GM23338 (cell line): ENCODE data around the gene ARHGEF1. TPM values are rescaled to one million over a fixed set of nuclear protein-coding genes. Genes with fewer than 3 reads are reported as not detected.

Experiments
- ATAC-seq: fragments of 200-7000 bp; cut with Tn5 transposase; 3 replicates; pipeline ENCODE4 v1.9.1; 2020
- DNase-seq: peaks from one replicate; pipeline ENCODE4 v3.0.0-alpha.2; 2015; ENCODE audit warnings: low spot score
- H2AFZ ChIP-seq: fragments of 200-600 bp; sonication (generic); 2 replicates; pipeline ENCODE4 v1.8.0; 2016; ENCODE audit warnings: antibody characterized with exemption, mild to moderate bottlenecking, moderate library complexity
- H3F3A ChIP-seq: fragments of 200-600 bp; sonication (generic); replicated peaks from 2 replicates; pipeline ENCODE4 v1.8.0; 2017; ENCODE audit warnings: antibody characterized with exemption, mixed run types, low read depth
- H3K27ac ChIP-seq: fragments of 200-600 bp; sonication (generic); 2 replicates; pipeline ENCODE4 v1.6.1; 2016; ENCODE audit warnings: low read depth
- H3K27me3 ChIP-seq: fragments of 200-600 bp; sonication (generic); 2 replicates; pipeline ENCODE4 v1.8.0; 2016; ENCODE audit warnings: mild to moderate bottlenecking, mixed run types, moderate library complexity; ENCODE audit not compliant: insufficient read depth
- H3K36me3 ChIP-seq: fragments of 200-600 bp; sonication (generic); 2 replicates; pipeline ENCODE4 v1.8.0; 2016; ENCODE audit warnings: mild to moderate bottlenecking; ENCODE audit not compliant: insufficient read depth
- H3K4me1 ChIP-seq: fragments of 200-600 bp; sonication (generic); 2 replicates; pipeline ENCODE4 v1.8.0; 2016; ENCODE audit warnings: mild to moderate bottlenecking, moderate library complexity; ENCODE audit not compliant: insufficient read depth
- H3K4me2 ChIP-seq: fragments of 200-600 bp; sonication (generic); 2 replicates; pipeline ENCODE4 v1.7.1; 2017; ENCODE audit warnings: mixed run types
- H3K4me3 ChIP-seq: fragments of 200-600 bp; sonication (generic); 2 replicates; pipeline ENCODE4 v1.6.1; 2016; ENCODE audit warnings: mixed run types
- H3K79me2 ChIP-seq: fragments of 200-600 bp; sonication (generic); replicated peaks from 2 replicates; pipeline ENCODE4 v1.8.0; 2017; ENCODE audit warnings: mild to moderate bottlenecking; ENCODE audit not compliant: insufficient read depth
- H3K9me2 ChIP-seq: fragments of 200-600 bp; sonication (generic); 2 replicates; pipeline ENCODE4 v1.8.0; 2017; ENCODE audit not compliant: insufficient read depth
- H4K20me1 ChIP-seq: fragments of 200-600 bp; sonication (generic); replicated peaks from 2 replicates; pipeline ENCODE4 v1.8.0; 2017; ENCODE audit warnings: mild to moderate bottlenecking; ENCODE audit not compliant: insufficient read depth
- H3K27ac Mint-ChIP-seq: 2 replicates; pipeline ENCODE4 v1.8.0; 2020; ENCODE audit warnings: inconsistent platforms, mild to moderate bottlenecking, moderate library complexity, mixed read lengths
- H3K27me3 Mint-ChIP-seq: 3 replicates; pipeline ENCODE4 v1.8.0; 2022; ENCODE audit warnings: low read depth, mild to moderate bottlenecking, moderate library complexity, mixed read lengths, inconsistent platforms; ENCODE audit not compliant: insufficient read depth, poor library complexity
- H3K36me3 Mint-ChIP-seq: 3 replicates; pipeline ENCODE4 v1.8.0; 2021; ENCODE audit warnings: low read depth, mild to moderate bottlenecking, inconsistent platforms, moderate library complexity, mixed read lengths
- H3K4me1 Mint-ChIP-seq: 3 replicates; pipeline ENCODE4 v1.8.0; 2020; ENCODE audit warnings: mild to moderate bottlenecking, inconsistent platforms, mixed read lengths
- H3K4me3 Mint-ChIP-seq: 3 replicates; pipeline ENCODE4 v1.8.0; 2021; ENCODE audit warnings: moderate library complexity, mild to moderate bottlenecking, inconsistent platforms, mixed read lengths
- H3K9me3 Mint-ChIP-seq: 3 replicates; pipeline ENCODE4 v1.8.0; 2020; ENCODE audit warnings: moderate library complexity, mild to moderate bottlenecking, inconsistent platforms, mixed read lengths
- CREB1 ChIP-seq: fragments of 250-450 bp; sonication (Bioruptor Pico); IDR thresholded peaks from 2 replicates; pipeline ENCODE4 v1.5.0; 2020; ENCODE audit warnings: low read depth, mild to moderate bottlenecking, moderate library complexity
- CTCF ChIP-seq, 2 experiments: fragments of 200-600 bp in 1 of 2; sonication (generic) in 1 of 2; conservative IDR thresholded peaks; 2 replicates each; pipeline versions ENCODE4 v1.5.1 to v1.6.1; 2016 to 2017; ENCODE audit warnings: antibody characterized with exemption in 2 of 2, low read depth in 2 of 2, mild to moderate bottlenecking in 2 of 2, moderate library complexity in 1 of 2
- EZH2 ChIP-seq: fragments of 200-600 bp; sonication (generic); IDR thresholded peaks from one replicate; pipeline ENCODE4 v1.8.0; 2017; ENCODE audit warnings: antibody characterized with exemption, mild to moderate bottlenecking, low read depth; ENCODE audit not compliant: unreplicated experiment
- JUNB ChIP-seq: IDR thresholded peaks from one replicate; pipeline ENCODE4 v1.6.1; 2016; ENCODE audit warnings: antibody characterized with exemption; ENCODE audit not compliant: unreplicated experiment
- NANOG ChIP-seq: IDR thresholded peaks from 2 replicates; pipeline ENCODE4 v1.6.1; 2016; ENCODE audit warnings: antibody characterized with exemption, borderline replicate concordance
- REST ChIP-seq: IDR thresholded peaks from one replicate; pipeline ENCODE4 v1.6.1; 2018; ENCODE audit warnings: antibody characterized with exemption; ENCODE audit not compliant: unreplicated experiment
- ZNF114 ChIP-seq: fragments of 250-450 bp; sonication (Bioruptor Pico); IDR thresholded peaks from 2 replicates; pipeline ENCODE4 v1.5.0; 2020; ENCODE audit warnings: mild to moderate bottlenecking, moderate library complexity
- ZNF331 ChIP-seq: fragments of 250-450 bp; sonication (Bioruptor Pico); IDR thresholded peaks from 2 replicates; pipeline ENCODE4 v1.5.0; 2020; ENCODE audit warnings: low read depth, mild to moderate bottlenecking, moderate library complexity
- ZNF462 ChIP-seq: fragments of 250-450 bp; sonication (Bioruptor Pico); IDR thresholded peaks from 2 replicates; pipeline ENCODE4 v1.5.0; 2020; ENCODE audit warnings: mild to moderate bottlenecking, moderate library complexity
- polyA plus RNA-seq: library from polyadenylated mRNA; unstranded; fragments of >200 nt; fragmentation: Nextera tagmentation; extraction: Ambion mirVana; gene quantifications from 2 replicates; pipeline ENCODE4 v1.2.1, GENCODE V29; 2016
- total RNA-seq: library from RNA; depleted of rRNA; stranded (reverse); fragments of >200 nt; shearing (Covaris generic); gene quantifications from 2 replicates; pipeline ENCODE4 v1.2.3, GENCODE V29; 2014

Gene ARHGEF1
- total and polyA plus RNA-seq, 2 experiments from 2014 or later = 41.3 to 44.7 TPM

GRCh38 chr19:41951686-41952172 is 68.7 kb downstream of the ARHGEF1 start:
- no peak for TF ChIP-seq JUNB
- peak; percentile 92 to 95 for TF ChIP-seq CTCF (conservative IDR thresholded peaks at IDR 0.05; ENCODE audit: low read depth in 2 of 2)
- 0 out of 2 replicates have a peak, but pooled peaks have one; percentile 9 for TF ChIP-seq CREB1 (CRISPR knock-in tag)
- Histone ChIP-seq H3K27ac (no peak overlapping the region), H2AFZ (no peak overlapping the region), H3K36me3 (no peaks in the 10 kb centered on the region), H3K79me2 (no peaks in the 10 kb centered on the region), H4K20me1 (no peaks in the 10 kb centered on the region), H3K4me3 (peak overlapping the region; percentile 51), H3K9me2 (no peaks in the 10 kb centered on the region), H3K27me3 (no peaks in the 10 kb centered on the region), H3F3A (0 out of 2 replicates have a peak, but pooled peaks cover 3% of the 10 kb centered on the region), H3K4me1 (no peaks in the 10 kb centered on the region), H3K4me2 (peak overlapping the region; percentile 78)
- ATAC-seq (peak; percentile 97), DNase-seq (peak; percentile 94)
- no peaks in the 10 kb centered on the region for H3K4me1 Mint-ChIP-seq
- peaks cover 3% of the 10 kb centered on the region; the same call in 2 of the 3 replicates for H3K36me3 Mint-ChIP-seq
- H3K4me3 Mint-ChIP-seq = peak overlapping the region; percentile 61
- peaks cover 10% of the 10 kb centered on the region for H3K27me3 Mint-ChIP-seq
- no peaks in the 10 kb centered on the region for H3K9me3 Mint-ChIP-seq
- no peak overlapping the region for H3K27ac Mint-ChIP-seq

GRCh38 chr19:41955521-41955920 is 72.5 kb downstream of the ARHGEF1 start:
- DNase-seq = no peak
- Histone ChIP-seq H3K9me2 (no peaks in the 10 kb centered on the region), H3F3A (peaks cover 6% of the 10 kb centered on the region; the same call in 1 of the 2 replicates), H3K27ac (no peak overlapping the region), H3K4me1 (peaks cover 9% of the 10 kb centered on the region), H3K36me3 (no peaks in the 10 kb centered on the region; the same call in 1 of the 2 replicates), H4K20me1 (peaks cover 5% of the 10 kb centered on the region; the same call in 1 of the 2 replicates), H3K27me3 (no peaks in the 10 kb centered on the region), H3K4me3 (no peak overlapping the region), H3K4me2 (no peak overlapping the region), H2AFZ (no peak overlapping the region), H3K79me2 (no peaks in the 10 kb centered on the region)
- Mint-ChIP-seq H3K36me3 (peaks cover 8% of the 10 kb centered on the region), H3K4me3 (no peak overlapping the region), H3K4me1 (peaks cover 16% of the 10 kb centered on the region), H3K27me3 (peaks cover 19% of the 10 kb centered on the region), H3K27ac (no peak overlapping the region), H3K9me3 (no peaks in the 10 kb centered on the region)
- TF ChIP-seq ZNF462 (no peak), EZH2 (no peak), NANOG (no peak), ZNF331 (CRISPR knock-in tag) (no peak), ZNF114 (CRISPR knock-in tag) (no peak), REST (no peak)
- ATAC-seq = no peak
